AG04450 (cell line): Measurements from ENCODE around the gene SCYGR2. TPM values are rescaled to one million over a fixed set of nuclear protein-coding genes. Genes with fewer than 3 reads are reported as not detected.

Source experiments
- CTCF ChIA-PET: fragments of 300-600, 350-600 bp; formaldehyde crosslinking; extraction: SDS; loops from one replicate; lab custom pipeline; 2022; ENCODE audit warnings: antibody characterized with exemption, inconsistent platforms; lab: Charles Lee
- POLR2A ChIA-PET: fragments of 350-600 bp; formaldehyde crosslinking; extraction: SDS; loops from one replicate; lab custom pipeline; 2021; ENCODE audit warnings: antibody characterized with exemption, inconsistent platforms; lab: Yijun Ruan, JAX
- DNase-seq: peaks from one replicate; pipeline ENCODE4 v3.0.0-alpha.2; 2011; ENCODE audit warnings: low read depth, low spot score
- H3K27ac ChIP-seq: one replicate; pipeline ENCODE4 v1.5.1; 2012; ENCODE audit warnings: low read depth, low read length, control low read depth
- H3K27me3 ChIP-seq: one replicate; pipeline ENCODE4 v1.6.0; 2012; ENCODE audit warnings: low read length; ENCODE audit not compliant: control insufficient read depth, insufficient read depth
- H3K4me3 ChIP-seq: 2 replicates; pipeline ENCODE4 v1.5.1; 2011; ENCODE audit warnings: mild to moderate bottlenecking, low read depth, low read length, control low read depth
- H3K9me3 ChIP-seq: 2 replicates; pipeline ENCODE4 v1.5.1; 2012; ENCODE audit warnings: low read length; ENCODE audit not compliant: control insufficient read depth, insufficient read depth
- polyA plus RNA-seq: library from polyadenylated mRNA; depleted of rRNA; stranded (reverse); fragments of >200 nt; gene quantifications from 2 replicates; pipeline ENCODE4 v1.2.3, GENCODE V29; 2011
- TF ChIP-seq, protein P1 (sequence below): IDR thresholded peaks from 2 replicates; pipeline ENCODE4 v1.5.1; 2011; ENCODE audit warnings: low read depth, low read length, control low read depth, inconsistent platforms

The SCYGR2 gene
- polyA plus RNA-seq, 1 experiment: not detected

DNA sequence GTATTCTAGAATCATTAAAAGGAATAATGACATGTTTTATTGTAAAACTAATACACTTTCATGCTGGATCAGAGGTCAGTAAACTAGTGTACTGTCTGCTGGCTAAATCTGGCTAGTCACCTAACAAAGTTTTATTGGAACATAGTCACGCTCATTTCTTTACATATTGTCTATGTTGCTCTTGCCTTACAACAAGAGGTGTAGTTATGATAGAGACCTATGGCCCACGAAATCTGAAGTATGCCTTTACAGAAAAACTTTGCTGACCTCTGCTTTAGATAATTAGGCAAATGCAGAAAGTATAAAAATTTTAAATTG, 29.9 kb upstream of the SCYGR2 start:
- DNase-seq: no peak
- Histone ChIP-seq H3K9me3 (no peaks in the 10 kb centered on the region), H3K4me3 (no peak overlapping the region), H3K27me3 (no peaks in the 10 kb centered on the region), H3K27ac (no peak overlapping the region)
- POLR2A ChIA-PET: no interaction called here
- TF ChIP-seq, protein P1, sequence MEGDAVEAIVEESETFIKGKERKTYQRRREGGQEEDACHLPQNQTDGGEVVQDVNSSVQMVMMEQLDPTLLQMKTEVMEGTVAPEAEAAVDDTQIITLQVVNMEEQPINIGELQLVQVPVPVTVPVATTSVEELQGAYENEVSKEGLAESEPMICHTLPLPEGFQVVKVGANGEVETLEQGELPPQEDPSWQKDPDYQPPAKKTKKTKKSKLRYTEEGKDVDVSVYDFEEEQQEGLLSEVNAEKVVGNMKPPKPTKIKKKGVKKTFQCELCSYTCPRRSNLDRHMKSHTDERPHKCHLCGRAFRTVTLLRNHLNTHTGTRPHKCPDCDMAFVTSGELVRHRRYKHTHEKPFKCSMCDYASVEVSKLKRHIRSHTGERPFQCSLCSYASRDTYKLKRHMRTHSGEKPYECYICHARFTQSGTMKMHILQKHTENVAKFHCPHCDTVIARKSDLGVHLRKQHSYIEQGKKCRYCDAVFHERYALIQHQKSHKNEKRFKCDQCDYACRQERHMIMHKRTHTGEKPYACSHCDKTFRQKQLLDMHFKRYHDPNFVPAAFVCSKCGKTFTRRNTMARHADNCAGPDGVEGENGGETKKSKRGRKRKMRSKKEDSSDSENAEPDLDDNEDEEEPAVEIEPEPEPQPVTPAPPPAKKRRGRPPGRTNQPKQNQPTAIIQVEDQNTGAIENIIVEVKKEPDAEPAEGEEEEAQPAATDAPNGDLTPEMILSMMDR: no peak
- CTCF ChIA-PET: no interaction called here

DNA sequence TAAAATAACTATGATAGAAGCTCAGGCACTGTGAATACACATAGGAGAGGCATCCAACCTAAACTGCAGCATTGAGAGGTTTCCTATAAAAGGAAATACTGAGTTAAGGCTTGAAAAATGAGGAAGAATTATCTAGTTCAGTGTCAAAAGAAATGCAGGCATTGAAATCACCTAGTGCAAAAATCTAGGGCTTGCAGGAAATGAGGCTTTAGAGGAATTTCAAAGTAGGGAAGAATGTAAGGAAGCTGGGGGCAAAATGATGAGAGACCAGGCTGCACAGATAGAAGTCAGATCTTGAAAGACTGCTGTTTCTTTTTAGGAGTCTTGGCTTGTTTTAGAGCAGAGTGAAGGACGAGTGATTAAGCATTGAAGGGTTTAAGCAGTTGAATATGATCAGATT, 28.1 kb upstream of the SCYGR2 start:
- TF ChIP-seq, protein P1: no peak
- no peaks in the 10 kb centered on the region for H3K9me3 ChIP-seq
- H3K27ac ChIP-seq: no peak overlapping the region
- H3K4me3 ChIP-seq: no peak overlapping the region
- no peaks in the 10 kb centered on the region for H3K27me3 ChIP-seq
- ChIA-PET CTCF (interaction anchor here (0.9 kb wide), 1 partner anchor 165 kb away, joined by 3 read pairs; no protein-coding TSS in a partner anchor), POLR2A (no interaction called here)
- no peak for DNase-seq

DNA sequence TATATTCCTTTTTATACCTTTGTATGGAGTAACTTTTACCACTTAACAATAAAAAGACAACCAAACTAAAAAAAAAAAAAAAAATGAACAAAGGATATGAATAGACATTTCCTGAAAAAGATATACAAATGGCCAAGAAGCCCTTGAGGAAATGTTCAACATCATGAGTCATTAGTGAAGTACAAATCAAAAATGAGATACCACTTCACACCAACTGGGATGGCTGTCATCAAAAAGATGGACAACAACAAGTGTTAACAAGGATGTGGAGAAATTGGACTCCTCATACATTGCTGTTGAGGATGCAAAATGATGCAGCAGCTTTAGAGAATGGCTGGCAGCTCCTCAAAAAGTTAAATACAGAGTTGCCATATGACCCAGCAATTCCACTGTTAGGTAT, 22.6 kb upstream of the SCYGR2 start:
- TF ChIP-seq, protein P1: no peak

DNA sequence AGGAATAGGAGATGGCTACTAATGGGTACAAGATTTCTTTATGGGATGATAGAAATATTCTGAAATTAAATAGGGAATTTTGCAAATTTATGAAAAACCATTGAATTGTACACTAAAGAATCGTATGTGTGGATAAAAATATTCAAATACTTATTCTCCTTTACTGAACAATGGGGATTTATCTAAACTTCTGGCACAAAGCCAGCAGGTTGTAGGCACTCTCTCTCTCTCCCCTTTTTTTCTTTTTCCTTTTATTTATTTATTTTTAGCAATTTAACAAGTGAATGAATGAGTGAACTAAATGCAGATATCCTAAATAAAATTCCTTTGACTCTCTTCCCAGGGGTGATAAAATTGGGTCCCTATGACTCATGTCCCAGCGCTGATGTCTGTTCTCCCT, 21.9 kb upstream of the SCYGR2 start:
- Histone ChIP-seq H3K27me3 (no peaks in the 10 kb centered on the region), H3K9me3 (no peaks in the 10 kb centered on the region), H3K27ac (no peak overlapping the region), H3K4me3 (no peak overlapping the region)
- CTCF ChIA-PET: no interaction called here
- no peak for DNase-seq
- TF ChIP-seq, protein P1: no peak
- POLR2A ChIA-PET: no interaction called here

More for the DNA sequence above, 22.6 kb upstream of the SCYGR2 start:
- CTCF ChIA-PET: no interaction called here
- Histone ChIP-seq H3K9me3 (no peaks in the 10 kb centered on the region), H3K4me3 (no peak overlapping the region), H3K27ac (no peak overlapping the region), H3K27me3 (no peaks in the 10 kb centered on the region)
- POLR2A ChIA-PET: interaction anchor here (0.6 kb wide), 1 partner anchor 24 kb away, joined by 4 read pairs; no protein-coding TSS in a partner anchor
- no peak for DNase-seq

DNA sequence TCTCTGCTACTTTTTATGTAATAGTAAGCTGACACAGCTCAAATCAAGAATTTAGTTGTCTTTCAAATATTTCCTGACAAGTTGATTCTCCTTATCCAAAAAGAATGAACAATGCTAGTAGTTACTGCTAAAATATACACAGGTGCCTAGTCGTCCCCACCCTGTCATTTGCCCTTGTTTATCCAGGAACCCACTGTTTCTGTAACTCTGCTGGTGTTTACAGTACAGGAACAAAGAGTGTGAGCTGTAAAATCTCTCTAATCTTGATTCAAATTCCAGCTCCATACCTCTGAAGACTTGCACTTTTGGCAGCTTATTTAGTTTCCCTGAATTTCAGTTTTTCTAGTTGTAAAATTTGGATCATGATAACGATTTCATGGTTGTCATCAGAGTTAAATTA, 21.1 kb upstream of the SCYGR2 start:
- Histone ChIP-seq H3K27ac (no peak overlapping the region), H3K4me3 (no peak overlapping the region), H3K27me3 (no peaks in the 10 kb centered on the region), H3K9me3 (no peaks in the 10 kb centered on the region)
- TF ChIP-seq, protein P1: no peak
- CTCF ChIA-PET: no interaction called here
- no peak for DNase-seq
- POLR2A ChIA-PET: no interaction called here
